Measurements from ENCODE around the gene PTMS.

PTMS gene

DNA sequence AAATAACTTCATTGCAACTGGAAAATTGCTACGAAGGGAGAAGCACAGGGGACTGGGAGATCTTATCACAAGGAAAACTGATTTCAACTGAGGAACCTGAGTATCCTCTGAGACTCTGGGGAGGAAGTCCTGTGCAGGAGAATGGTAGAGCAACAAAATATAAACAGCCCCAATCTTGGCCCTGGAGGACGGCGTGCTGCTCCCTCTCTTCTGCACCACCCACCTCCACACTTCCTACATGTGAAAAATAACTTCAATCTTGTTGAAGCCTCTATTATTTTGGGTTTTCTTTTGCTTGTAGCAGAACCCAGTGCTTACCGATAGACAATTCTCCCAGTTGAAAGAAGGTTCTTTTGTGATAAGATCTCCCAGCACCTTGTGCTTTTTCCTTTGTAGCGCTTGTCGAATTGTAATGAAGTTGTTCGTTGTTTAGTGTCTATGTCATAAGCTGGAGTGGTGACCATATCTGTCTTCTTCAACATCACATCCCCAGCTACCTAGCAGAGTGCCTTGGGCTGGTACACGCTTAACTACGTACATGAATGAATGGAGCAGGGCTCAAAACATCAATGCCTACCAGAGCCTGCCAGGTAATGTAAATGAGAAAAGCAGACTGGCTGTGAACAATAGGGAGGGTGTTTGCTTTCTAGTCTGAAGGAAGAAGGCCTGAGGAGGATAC is 20.4 kb downstream of the PTMS start:
- Mint-ChIP-seq H3K27ac (peak overlapping the region; percentile 37), H3K36me3 (ENCODE audit: low read depth) (no peaks in the 10 kb centered on the region), H3K4me1 (ENCODE audit: low read depth) (peaks cover 78% of the 10 kb centered on the region), H3K4me3 (peak overlapping the region; percentile 37), H3K9me3 (no peaks in the 10 kb centered on the region), H3K27me3 (peaks cover 6% of the 10 kb centered on the region)

DNA sequence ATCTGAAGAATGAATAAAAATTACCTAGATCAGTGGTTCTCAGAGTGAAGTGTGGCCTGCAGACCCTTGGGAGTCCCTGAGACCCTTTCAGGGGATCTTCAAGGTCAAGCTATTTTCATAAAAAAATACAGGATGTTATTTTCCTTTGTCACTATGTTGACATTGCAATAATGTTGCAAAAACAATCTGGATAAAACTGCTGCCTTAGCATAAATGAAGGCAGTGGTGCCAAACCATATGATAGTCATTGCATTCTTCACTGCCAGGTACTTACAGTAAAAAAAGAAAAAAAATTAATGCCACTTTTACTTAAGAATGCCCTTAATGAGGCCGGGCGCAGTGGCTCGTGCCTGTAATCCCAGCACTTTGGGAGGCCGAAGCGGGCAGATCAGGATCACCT is 21.1 kb downstream of the PTMS start:
- no peak overlapping the region for H3K4me3 Mint-ChIP-seq
- peaks cover 78% of the 10 kb centered on the region for H3K4me1 Mint-ChIP-seq (ENCODE audit: low read depth)

DNA sequence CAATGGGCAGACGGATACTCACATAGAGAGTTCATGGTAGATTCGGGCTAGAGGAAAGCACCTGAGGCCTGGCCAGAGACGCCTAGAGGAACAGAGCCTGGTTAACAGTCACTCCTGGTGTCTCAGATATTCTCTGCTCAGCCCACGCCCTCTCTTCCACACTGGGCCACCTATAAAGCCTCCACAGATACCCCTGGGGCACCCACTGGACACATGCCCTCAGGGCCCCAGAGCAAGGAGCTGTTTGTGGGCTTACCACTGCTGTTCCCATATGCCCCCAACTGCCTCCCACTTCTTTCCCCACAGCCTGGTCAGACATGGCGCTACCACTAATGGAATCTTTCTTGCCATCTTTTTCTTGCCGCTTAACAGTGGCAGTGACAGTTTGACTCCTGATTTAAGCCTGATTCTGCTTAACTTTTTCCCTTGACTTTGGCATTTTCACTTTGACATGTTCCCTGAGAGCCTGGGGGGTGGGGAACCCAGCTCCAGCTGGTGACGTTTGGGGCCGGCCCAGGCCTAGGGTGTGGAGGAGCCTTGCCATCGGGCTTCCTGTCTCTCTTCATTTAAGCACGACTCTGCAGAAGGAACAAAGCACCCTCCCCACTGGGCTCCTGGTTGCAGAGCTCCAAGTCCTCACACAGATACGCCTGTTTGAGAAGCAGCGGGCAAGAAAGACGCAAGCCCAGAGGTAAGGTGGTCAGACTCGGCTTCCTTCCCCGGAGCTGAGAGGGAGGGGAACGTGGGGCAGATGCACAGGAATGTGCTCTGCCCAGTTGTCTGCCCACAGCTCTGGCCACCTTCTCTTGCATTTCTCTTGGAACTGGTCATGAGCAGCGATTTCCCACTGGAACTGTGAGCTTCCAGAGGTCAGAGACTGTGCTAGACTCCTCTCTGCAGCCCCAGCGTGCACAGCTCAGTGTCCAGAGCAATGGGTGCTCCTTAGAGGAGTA is 23.1 kb downstream of the PTMS start, which contains the start of gene CD4:
CD4 (plus strand) TSS at position 557 of the 953 bp plus-strand sequence. CDS start 10,611 bp downstream, outside the sequence.
- Mint-ChIP-seq H3K4me1 (ENCODE audit: low read depth) (peaks cover 73% of the 10 kb centered on the region), H3K4me3 (peak within 1 kb of the TSS; percentile 44), H3K36me3 (ENCODE audit: low read depth) (no peaks in the 10 kb centered on the region), H3K27ac (peak within 1 kb of the TSS; percentile 56), H3K27me3 (peaks cover 9% of the 10 kb centered on the region), H3K9me3 (no peaks in the 10 kb centered on the region)

More for the DNA sequence above, 21.1 kb downstream of the PTMS start:
- Mint-ChIP-seq H3K36me3 (ENCODE audit: low read depth) (no peaks in the 10 kb centered on the region), H3K9me3 (no peaks in the 10 kb centered on the region), H3K27ac (peak overlapping the region; percentile 37), H3K27me3 (peaks cover 6% of the 10 kb centered on the region)

DNA sequence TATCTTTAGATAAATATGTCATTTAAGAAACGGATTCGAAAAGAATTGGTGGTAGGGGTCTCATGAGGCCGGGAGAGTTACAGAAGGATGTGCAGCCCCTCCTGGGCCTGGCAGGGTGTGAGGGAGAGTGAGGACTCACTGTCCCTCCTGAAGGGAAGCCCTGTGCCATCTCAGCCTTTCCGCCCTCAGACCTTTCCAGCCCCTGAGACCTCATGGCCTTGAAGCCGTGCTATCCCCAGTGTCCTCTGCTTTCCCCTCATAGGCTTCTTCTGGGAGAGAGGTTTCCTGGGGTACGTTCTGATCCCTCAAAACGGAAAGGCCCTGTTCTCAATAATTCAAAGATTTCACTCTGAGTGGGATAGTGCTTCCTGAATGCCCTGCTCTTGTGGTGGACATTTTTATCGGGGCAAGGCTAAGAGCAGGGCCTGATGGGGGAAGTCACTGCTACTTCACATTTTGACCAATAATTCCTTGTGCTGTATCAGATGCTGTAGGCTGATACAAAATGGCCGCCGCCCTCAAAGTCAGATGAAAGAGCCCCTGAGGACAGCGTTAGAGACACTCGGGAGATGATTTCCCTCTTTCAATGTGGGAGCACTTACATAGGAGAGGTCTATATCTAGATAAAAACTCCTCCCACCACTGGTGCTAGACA is 24.5 kb downstream of the PTMS start:
- H3K4me1 Mint-ChIP-seq (ENCODE audit: low read depth) = peaks cover 61% of the 10 kb centered on the region
- peaks cover 14% of the 10 kb centered on the region for H3K27me3 Mint-ChIP-seq
- H3K4me3 Mint-ChIP-seq = peak overlapping the region; percentile 49
- no peaks in the 10 kb centered on the region for H3K9me3 Mint-ChIP-seq
- no peak overlapping the region for H3K27ac Mint-ChIP-seq
- H3K36me3 Mint-ChIP-seq (ENCODE audit: low read depth) = no peaks in the 10 kb centered on the region

DNA sequence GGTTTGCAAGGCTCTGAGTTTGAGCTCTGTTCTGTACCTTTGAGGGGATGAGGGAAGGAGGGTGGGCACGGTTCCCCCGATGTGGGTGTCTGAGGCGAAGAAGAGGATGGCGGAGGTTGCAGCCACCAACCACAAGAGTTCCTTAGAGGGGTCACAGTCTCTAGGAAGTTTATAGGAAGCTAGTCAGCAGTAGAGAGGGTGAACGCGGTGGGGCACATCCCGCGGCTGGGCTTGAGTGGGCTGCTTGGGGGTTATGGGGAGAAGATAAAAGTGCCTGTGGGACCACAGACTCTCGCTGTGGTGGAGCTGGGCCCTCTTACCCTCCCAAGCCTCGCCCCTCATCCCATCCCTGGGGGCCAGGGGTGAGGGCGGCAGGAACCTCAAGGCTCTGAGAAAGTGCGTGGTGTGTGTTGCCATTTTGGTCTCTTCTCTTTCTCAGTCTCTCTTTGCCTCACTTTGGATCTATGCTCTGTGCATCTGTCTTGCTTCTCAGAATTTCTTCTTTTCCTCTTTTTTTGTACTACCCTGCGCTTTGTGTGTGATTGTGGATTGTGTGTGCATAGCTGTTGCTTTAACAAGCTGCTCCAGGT is 25.9 kb downstream of the PTMS start:
- Mint-ChIP-seq H3K4me1 (ENCODE audit: low read depth) (peaks cover 49% of the 10 kb centered on the region), H3K27me3 (peaks cover 14% of the 10 kb centered on the region), H3K36me3 (ENCODE audit: low read depth) (no peaks in the 10 kb centered on the region), H3K9me3 (no peaks in the 10 kb centered on the region), H3K4me3 (peak overlapping the region; percentile 74), H3K27ac (peak overlapping the region; percentile 76)

DNA sequence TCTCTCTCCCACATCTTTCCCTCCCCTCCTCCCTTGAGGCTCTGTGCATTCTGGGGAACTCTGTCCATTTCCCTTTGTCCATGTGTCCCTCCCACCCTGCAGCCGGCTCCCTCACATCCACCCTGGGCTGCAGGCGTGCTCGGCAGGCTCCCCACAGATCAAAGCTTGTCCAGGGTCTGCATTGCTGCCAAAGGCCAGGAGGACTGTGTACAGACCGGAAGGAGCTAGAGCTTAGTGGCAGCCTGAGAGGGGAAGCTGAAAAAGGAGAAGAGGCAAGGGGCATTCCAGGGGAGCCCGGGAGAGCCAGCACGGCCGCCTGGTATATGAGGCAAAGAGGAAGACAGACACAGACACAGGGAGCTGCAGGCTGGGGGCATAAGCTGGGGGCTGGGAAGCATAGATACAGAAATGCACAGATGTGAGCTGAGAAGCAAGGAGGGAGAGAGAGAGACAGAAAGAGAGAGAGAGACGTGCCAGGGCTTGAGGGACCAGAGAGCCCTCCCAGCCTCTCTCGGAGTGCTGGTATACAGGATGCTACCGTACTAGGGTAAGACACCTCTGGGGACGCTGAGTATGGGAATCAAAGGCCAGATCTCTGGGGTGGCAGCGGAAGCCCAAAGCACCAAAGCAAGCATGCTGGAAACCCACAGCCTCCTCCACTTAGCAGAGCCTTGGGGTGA is 26.5 kb downstream of the PTMS start:
- H3K27ac Mint-ChIP-seq = peak overlapping the region; percentile 51
- H3K36me3 Mint-ChIP-seq (ENCODE audit: low read depth) = no peaks in the 10 kb centered on the region
- peak overlapping the region; percentile 74 for H3K4me3 Mint-ChIP-seq

DNA sequence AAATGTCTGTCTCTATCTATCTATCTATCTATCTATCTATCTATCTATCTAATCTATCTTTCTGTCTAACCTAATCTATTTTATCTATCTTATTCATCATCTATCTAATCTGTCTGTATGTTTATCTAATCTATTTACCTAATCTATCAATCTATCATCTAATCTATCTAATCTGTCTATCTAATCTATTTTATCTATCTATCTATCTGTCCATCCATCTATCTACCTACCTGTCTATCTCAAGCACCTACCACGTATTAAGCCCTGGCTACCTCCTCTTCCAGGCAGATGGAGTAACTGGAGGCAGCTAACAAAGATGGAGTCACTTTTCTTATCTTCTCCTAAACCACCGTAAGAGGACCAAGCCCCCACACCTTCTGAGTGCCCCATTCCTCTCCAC is 28.9 kb downstream of the PTMS start:
- no peaks in the 10 kb centered on the region for H3K36me3 Mint-ChIP-seq (ENCODE audit: low read depth)
- H3K4me3 Mint-ChIP-seq = no peak overlapping the region
- peaks cover 26% of the 10 kb centered on the region for H3K4me1 Mint-ChIP-seq (ENCODE audit: low read depth)
- H3K27me3 Mint-ChIP-seq = peaks cover 11% of the 10 kb centered on the region
- no peak overlapping the region for H3K27ac Mint-ChIP-seq
- no peaks in the 10 kb centered on the region for H3K9me3 Mint-ChIP-seq

More for the DNA sequence above, 26.5 kb downstream of the PTMS start:
- H3K9me3 Mint-ChIP-seq = no peaks in the 10 kb centered on the region
- H3K27me3 Mint-ChIP-seq = peaks cover 14% of the 10 kb centered on the region
- H3K4me1 Mint-ChIP-seq (ENCODE audit: low read depth) = peaks cover 45% of the 10 kb centered on the region

DNA sequence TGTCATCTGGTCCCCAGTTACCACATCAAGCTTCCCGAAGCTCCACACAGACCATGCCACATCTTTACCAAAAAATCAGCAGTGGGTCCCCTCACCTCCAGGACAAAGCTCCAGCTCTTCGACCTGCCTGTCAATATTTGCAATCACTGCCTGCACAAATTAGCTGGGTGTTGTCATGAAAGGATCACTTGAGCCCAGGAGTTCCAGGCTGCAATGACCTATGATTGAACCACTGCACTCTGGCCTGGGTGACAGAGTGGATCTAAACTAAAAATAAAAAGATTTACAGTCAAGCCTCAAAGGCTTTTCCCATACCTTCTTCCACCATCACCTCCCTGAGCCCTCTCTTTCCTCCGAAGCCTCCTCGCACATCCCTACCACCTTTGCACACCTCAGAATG is 30.4 kb downstream of the PTMS start:
- H3K4me3 Mint-ChIP-seq = no peak overlapping the region
- no peaks in the 10 kb centered on the region for H3K9me3 Mint-ChIP-seq
- peaks cover 8% of the 10 kb centered on the region for H3K27me3 Mint-ChIP-seq
- H3K36me3 Mint-ChIP-seq (ENCODE audit: low read depth) = no peaks in the 10 kb centered on the region
- peaks cover 20% of the 10 kb centered on the region for H3K4me1 Mint-ChIP-seq (ENCODE audit: low read depth)
- H3K27ac Mint-ChIP-seq = no peak overlapping the region

DNA sequence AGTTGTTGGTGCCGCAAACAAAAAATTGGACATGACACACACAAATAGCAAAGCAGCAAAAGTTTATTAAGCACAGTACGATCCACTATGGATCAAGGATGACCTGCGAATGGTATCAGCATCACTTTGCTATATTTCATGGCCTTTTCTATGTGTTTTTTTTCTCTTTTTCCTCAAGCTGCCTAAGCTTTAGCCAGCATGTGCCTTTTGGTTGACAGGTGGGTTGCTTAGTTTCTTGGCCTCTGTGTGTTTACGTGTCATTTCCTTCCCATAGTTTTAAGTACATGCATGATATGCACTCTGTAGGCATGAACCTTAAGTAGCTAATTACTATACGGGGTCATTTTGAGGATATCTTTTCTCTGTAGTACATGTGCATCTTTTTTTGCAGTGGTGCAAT is 33.0 kb downstream of the PTMS start:
- Mint-ChIP-seq H3K36me3 (ENCODE audit: low read depth) (no peaks in the 10 kb centered on the region), H3K27me3 (peaks cover 5% of the 10 kb centered on the region), H3K9me3 (no peaks in the 10 kb centered on the region), H3K4me3 (no peak overlapping the region), H3K27ac (peak overlapping the region; percentile 10), H3K4me1 (ENCODE audit: low read depth) (no peaks in the 10 kb centered on the region)

DNA sequence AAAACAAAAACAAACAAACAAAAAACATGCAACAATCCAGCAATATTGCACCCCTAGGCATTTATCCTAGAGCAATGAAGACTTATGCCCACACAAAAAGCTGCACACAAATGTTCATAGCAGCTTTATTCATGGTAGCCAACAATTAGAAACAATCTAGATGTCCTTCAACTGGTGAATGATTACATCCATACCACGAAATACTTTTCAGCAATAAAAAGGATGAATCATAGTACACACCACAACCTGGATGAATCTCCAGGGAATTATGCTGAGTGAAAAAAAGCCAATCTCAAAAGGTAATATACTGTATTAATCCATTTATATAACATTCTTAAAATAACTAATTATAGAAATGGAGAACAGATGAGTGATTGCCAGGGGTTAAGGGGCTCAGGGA is 41.0 kb downstream of the PTMS start:
- peaks cover 6% of the 10 kb centered on the region for H3K4me1 Mint-ChIP-seq (ENCODE audit: low read depth)
- no peaks in the 10 kb centered on the region for H3K9me3 Mint-ChIP-seq
- no peaks in the 10 kb centered on the region for H3K36me3 Mint-ChIP-seq (ENCODE audit: low read depth)
- H3K4me3 Mint-ChIP-seq = no peak overlapping the region
- no peak overlapping the region for H3K27ac Mint-ChIP-seq
- no peaks in the 10 kb centered on the region for H3K27me3 Mint-ChIP-seq

DNA sequence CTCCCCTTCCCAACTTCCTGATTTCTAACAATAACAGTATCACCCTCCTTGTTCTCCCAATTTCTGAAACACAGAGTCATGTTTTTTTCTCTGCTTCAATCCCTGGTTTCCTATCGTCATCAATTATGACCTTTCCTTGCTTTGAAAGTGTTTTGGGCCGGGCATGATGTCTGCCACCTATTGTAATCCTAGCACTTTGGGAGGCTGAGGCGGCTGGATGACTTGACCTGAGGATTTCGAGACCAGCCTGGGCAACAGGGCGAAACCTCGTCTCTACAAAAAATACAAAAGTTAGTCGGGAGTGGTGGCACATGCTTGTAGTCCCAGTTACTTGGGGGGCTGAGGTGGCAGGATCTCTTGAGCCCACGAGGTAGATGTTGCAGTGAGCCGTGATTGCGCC is 42.9 kb downstream of the PTMS start:
- Mint-ChIP-seq H3K4me3 (no peak overlapping the region), H3K9me3 (no peaks in the 10 kb centered on the region), H3K36me3 (ENCODE audit: low read depth) (no peaks in the 10 kb centered on the region), H3K4me1 (ENCODE audit: low read depth) (peaks cover 6% of the 10 kb centered on the region), H3K27ac (no peak overlapping the region), H3K27me3 (peaks cover 7% of the 10 kb centered on the region)

DNA sequence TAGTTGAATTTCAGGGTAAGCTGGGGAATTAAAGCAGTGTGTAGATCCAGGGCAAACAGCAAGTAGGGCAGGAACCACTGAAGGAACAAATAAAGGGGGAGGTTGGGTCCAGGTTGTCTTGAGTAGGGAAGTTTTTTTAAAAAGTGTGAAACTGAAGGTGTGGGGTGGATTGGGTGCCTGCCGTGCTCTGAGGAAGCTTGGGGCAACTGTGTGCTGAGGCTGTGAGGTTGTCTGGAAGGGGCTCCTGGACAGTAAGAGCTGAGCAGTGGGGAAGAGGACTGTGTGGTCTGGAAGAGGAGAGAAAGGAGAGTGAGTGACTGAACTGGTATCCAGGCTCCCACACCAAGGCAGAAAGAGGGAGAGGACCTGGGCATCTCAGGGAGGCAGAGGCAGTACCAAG is 44.6 kb downstream of the PTMS start:
- H3K4me1 Mint-ChIP-seq (ENCODE audit: low read depth) = peaks cover 6% of the 10 kb centered on the region
- no peaks in the 10 kb centered on the region for H3K9me3 Mint-ChIP-seq
- peaks cover 11% of the 10 kb centered on the region for H3K27me3 Mint-ChIP-seq
- H3K4me3 Mint-ChIP-seq = no peak overlapping the region
- H3K27ac Mint-ChIP-seq = no peak overlapping the region
- H3K36me3 Mint-ChIP-seq (ENCODE audit: low read depth) = no peaks in the 10 kb centered on the region

DNA sequence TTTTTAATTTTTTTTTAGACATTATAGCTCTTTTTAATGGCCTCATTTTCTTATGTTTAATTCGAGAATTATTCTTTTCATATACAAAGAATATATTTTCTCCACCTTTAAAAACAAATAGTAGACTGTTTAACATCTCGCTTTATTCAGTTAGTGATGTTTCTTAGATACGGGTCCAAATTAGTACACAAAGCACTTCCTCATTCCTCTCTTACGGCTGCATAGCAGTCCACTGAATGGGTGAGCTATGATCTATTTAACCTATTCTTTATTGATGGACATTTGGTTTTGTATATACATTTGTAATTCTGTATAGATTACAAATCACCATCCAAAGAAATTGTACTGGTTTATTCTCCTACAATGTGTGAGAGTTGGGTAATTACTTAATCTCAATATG is 47.2 kb downstream of the PTMS start:
- Mint-ChIP-seq H3K4me1 (ENCODE audit: low read depth) (peaks cover 6% of the 10 kb centered on the region), H3K36me3 (ENCODE audit: low read depth) (no peaks in the 10 kb centered on the region), H3K9me3 (no peaks in the 10 kb centered on the region), H3K4me3 (no peak overlapping the region), H3K27ac (no peak overlapping the region), H3K27me3 (peaks cover 11% of the 10 kb centered on the region)

DNA sequence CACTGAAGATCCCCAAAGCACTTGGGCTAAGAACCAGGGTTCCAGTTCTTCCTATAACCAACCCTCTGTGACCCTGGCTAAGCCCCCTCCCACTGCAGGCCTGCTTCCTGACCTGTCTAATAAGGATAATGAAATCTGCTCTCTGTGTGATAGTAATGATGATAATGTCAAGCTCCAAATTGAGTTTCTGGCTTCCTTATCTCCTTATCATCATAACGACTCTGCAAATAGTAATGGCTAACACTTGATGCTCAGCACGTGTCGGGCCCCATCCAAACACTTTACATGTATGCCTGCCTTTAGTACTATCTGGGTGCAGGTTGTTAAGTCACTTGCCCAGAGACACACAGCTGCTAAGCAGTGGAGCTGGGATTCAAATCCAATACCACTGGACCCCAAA is 50.4 kb downstream of the PTMS start:
- no peak overlapping the region for H3K27ac Mint-ChIP-seq
- H3K9me3 Mint-ChIP-seq = no peaks in the 10 kb centered on the region
- H3K4me3 Mint-ChIP-seq = no peak overlapping the region

More for the DNA sequence above, 50.4 kb downstream of the PTMS start:
- H3K4me1 Mint-ChIP-seq (ENCODE audit: low read depth) = peaks cover 8% of the 10 kb centered on the region
- no peaks in the 10 kb centered on the region for H3K36me3 Mint-ChIP-seq (ENCODE audit: low read depth)
- H3K27me3 Mint-ChIP-seq = peaks cover 23% of the 10 kb centered on the region
